Natural killer cell (primary cell): ENCODE results near the gene NDE1. TPM values are rescaled to one million over a fixed set of nuclear protein-coding genes. Genes with fewer than 3 reads are reported as not detected.

ENCODE experiments used
- ATAC-seq, 3 donors: fragments of 150-1000 bp in 2 of 3; fragments of 200-7000 bp in 1 of 3; cut with Tn5 transposase; 1 replicate in 1 of 3; 2 replicates in 2 of 3; pipeline ENCODE4 v1.10.0; 2021; ENCODE audit warnings: mild to moderate bottlenecking in 2 of 3, moderate library complexity in 2 of 3
- DNase-seq, 2 donors: peaks; one replicate each; pipeline versions ENCODE4 v3.0.0 to v3.0.0-alpha.2; 2013 to 2021; ENCODE audit warnings: mixed read lengths in 1 of 2
- H3K27ac ChIP-seq: one replicate; pipeline ENCODE4 v1.5.1; 2013; ENCODE audit warnings: mild to moderate bottlenecking, low read length
- H3K27me3 ChIP-seq: one replicate; pipeline ENCODE4 v1.6.1; 2013; ENCODE audit warnings: low read length; ENCODE audit not compliant: control insufficient read depth, insufficient read depth
- H3K36me3 ChIP-seq: one replicate; pipeline ENCODE4 v1.6.1; 2013; ENCODE audit warnings: low read length; ENCODE audit not compliant: control insufficient read depth, insufficient read depth
- H3K4me1 ChIP-seq: one replicate; pipeline ENCODE4 v1.6.1; 2013; ENCODE audit warnings: low read length; ENCODE audit not compliant: control insufficient read depth, insufficient read depth
- H3K4me3 ChIP-seq: one replicate; pipeline ENCODE4 v1.5.1; 2013; ENCODE audit warnings: low read length
- H3K9me3 ChIP-seq: one replicate; pipeline ENCODE4 v1.6.1; 2013; ENCODE audit warnings: low read length; ENCODE audit not compliant: control insufficient read depth, insufficient read depth
- H3K27ac Mint-ChIP-seq, 2 donors: one replicate each; pipeline ENCODE4 v1.8.0; 2022; ENCODE audit warnings: mild to moderate bottlenecking in 2 of 2, mixed read lengths in 2 of 2, moderate library complexity in 1 of 2
- H3K27me3 Mint-ChIP-seq, 2 donors: one replicate each; pipeline ENCODE4 v1.8.0; 2022; ENCODE audit warnings: low read depth in 2 of 2, mixed read lengths in 2 of 2
- H3K36me3 Mint-ChIP-seq: one replicate; pipeline ENCODE4 v1.8.0; 2022; ENCODE audit warnings: mixed read lengths
- H3K4me1 Mint-ChIP-seq, 2 donors: one replicate each; pipeline ENCODE4 v1.8.0; 2022; ENCODE audit warnings: mixed read lengths in 2 of 2
- H3K4me3 Mint-ChIP-seq: one replicate; pipeline ENCODE4 v1.8.0; 2022; ENCODE audit warnings: mild to moderate bottlenecking, moderate library complexity, mixed read lengths
- H3K9me3 Mint-ChIP-seq, 2 donors: one replicate each; pipeline ENCODE4 v1.8.0; 2022; ENCODE audit warnings: mixed read lengths in 2 of 2
- CTCF ChIP-seq: fragments of 200-600 bp; IDR thresholded peaks from one replicate; pipeline ENCODE4 v1.8.0; 2022; ENCODE audit warnings: antibody characterized with exemption
- WGBS: methylation state at CpG from one replicate; pipeline ENCODE4 v1.1.7; 2013; ENCODE audit warnings: missing lambda C conversion rate; ENCODE audit not compliant: insufficient coverage; 5-methylcytosine and 5-hydroxymethylcytosine counted together
- intact Hi-C: fragments of 100-400 bp; cut with micrococcal nuclease; formaldehyde crosslinking; loops from one replicate; pipeline ENCODE4 v1.14.2; 2022
- total RNA-seq, 4 donors: library from RNA; stranded (reverse); fragments of 120-200 nt in 1 of 4; gene quantifications; one replicate each; pipeline versions ENCODE4 v1.2.3 to v1.2.4, GENCODE V29; 2013 to 2022

The NDE1 gene
- total RNA-seq, 3 donors from 2014 or later (not counting 1 experiment from before 2014, with no cell fraction given): 104 to 118 (median 114) TPM

- peak in 1 of 2 donors; percentile 41 for DNase-seq
Measured at GRCh38 chr16:15639061-15639568, 10.9 kb upstream of the NDE1 start.

GRCh38 chr16:15640966-15641365 is 9.1 kb upstream of the NDE1 start:
- peaks cover 8% of the 10 kb centered on the region for H3K4me1 ChIP-seq
- no peaks in the 10 kb centered on the region for H3K27me3 ChIP-seq
- peaks cover 47 to 49% of the 10 kb centered on the region in 2 donors for H3K4me1 Mint-ChIP-seq
- no peak for DNase-seq
- H3K27ac Mint-ChIP-seq: peak overlapping the region; percentile 98 to 99
- no peaks in the 10 kb centered on the region for H3K9me3 Mint-ChIP-seq
- no peak for ATAC-seq
- 63% methylated on average over 3 of the region's 4 CpGs for WGBS
- H3K9me3 ChIP-seq: no peaks in the 10 kb centered on the region
- peak overlapping the region; percentile 17 for H3K27ac ChIP-seq
- H3K27me3 Mint-ChIP-seq: no peaks in the 10 kb centered on the region
- peaks cover 9% of the 10 kb centered on the region for H3K36me3 Mint-ChIP-seq
- peaks cover 30% of the 10 kb centered on the region for H3K36me3 ChIP-seq
- TF ChIP-seq CTCF: no peak
- peak overlapping the region; percentile 95 for H3K4me3 Mint-ChIP-seq
- intact Hi-C loops: loop anchor here (5.0 kb wide), 1 partner anchor 41 kb away; no protein-coding TSS in a partner anchor
- no peak overlapping the region for H3K4me3 ChIP-seq

More at GRCh38 chr16:15639061-15639568, 10.9 kb upstream of the NDE1 start:
- Histone ChIP-seq H3K4me3 (no peak overlapping the region), H3K27ac (peak overlapping the region; percentile 46), H3K36me3 (peaks cover 49% of the 10 kb centered on the region), H3K9me3 (no peaks in the 10 kb centered on the region), H3K27me3 (no peaks in the 10 kb centered on the region), H3K4me1 (peaks cover 8% of the 10 kb centered on the region)
- Mint-ChIP-seq H3K9me3 (no peaks in the 10 kb centered on the region), H3K4me3 (no peak overlapping the region), H3K4me1 (peaks cover 47 to 48% of the 10 kb centered on the region in 2 donors), H3K27me3 (no peaks in the 10 kb centered on the region), H3K27ac (peak overlapping the region; percentile 50 to 53), H3K36me3 (peaks cover 19% of the 10 kb centered on the region)
- 62% methylated on average over 11 of the region's 11 CpGs for WGBS
- intact Hi-C loops: no loop called here
- ATAC-seq: no peak
- TF ChIP-seq CTCF: no peak

- H3K4me3 ChIP-seq: peak overlapping the region; percentile 98
- no peak for ATAC-seq
- 19% methylated on average over 13 of the region's 15 CpGs for WGBS
- DNase-seq: peak in 1 of 2 donors; percentile 17
- no peaks in the 10 kb centered on the region for H3K9me3 Mint-ChIP-seq
- peak overlapping the region; percentile 98 to 99 for H3K27ac Mint-ChIP-seq
- TF ChIP-seq CTCF: no peak
- peak overlapping the region; percentile 95 for H3K4me3 Mint-ChIP-seq
- H3K27me3 Mint-ChIP-seq: no peaks in the 10 kb centered on the region
- no peaks in the 10 kb centered on the region for H3K9me3 ChIP-seq
- peaks cover 40% of the 10 kb centered on the region in 2 donors for H3K4me1 Mint-ChIP-seq
- intact Hi-C loops: loop anchor here (1.0 to 5.0 kb wide), 5 partner anchors 8 to 215 kb away; partner anchors contain the start of gene NDE1
- peaks cover 9% of the 10 kb centered on the region for H3K36me3 Mint-ChIP-seq
- peaks cover 20% of the 10 kb centered on the region for H3K36me3 ChIP-seq
- H3K4me1 ChIP-seq: peaks cover 8% of the 10 kb centered on the region
- H3K27me3 ChIP-seq: no peaks in the 10 kb centered on the region
- peak overlapping the region; percentile 95 for H3K27ac ChIP-seq
Measured at GRCh38 chr16:15641753-15642556, 8.1 kb upstream of the NDE1 start.
